ENCODE measurements around the gene CORO2B. TPM values are rescaled to one million over a fixed set of nuclear protein-coding genes. Genes with fewer than 3 reads are reported as not detected.

The CORO2B gene
- polyA plus RNA-seq, 1 of the 3 experiments (the other 2 are of a cell fraction) = 3.6 TPM

DNA sequence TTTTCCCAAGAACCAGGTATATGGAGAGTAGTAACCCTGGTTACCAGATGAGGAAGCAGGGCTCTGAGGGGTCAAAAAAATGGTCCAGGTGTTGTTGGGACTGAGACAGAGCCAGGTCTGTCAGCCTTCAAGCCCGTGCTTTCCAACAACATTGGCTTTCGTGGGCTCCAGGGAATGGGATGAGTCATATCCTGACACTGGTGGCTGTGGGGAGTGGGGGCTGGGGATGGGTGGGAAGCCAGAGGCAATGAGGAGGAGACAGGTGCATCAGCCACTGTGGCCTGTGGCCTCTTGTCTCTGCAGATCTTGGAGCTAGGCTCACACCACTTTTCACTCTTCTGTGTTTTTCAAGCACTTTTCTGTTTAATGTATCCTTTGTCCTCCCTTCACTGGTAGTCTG, 38.2 kb downstream of the CORO2B start:
- Histone ChIP-seq H3K4me3 (ENCODE audit: low read depth in 2 of 2, low read length in 1 of 2) (no peak overlapping the region), H3K4me1 (ENCODE audit: control insufficient read depth in 1 of 2, insufficient read depth in 2 of 2, low read depth in 1 of 2, low read length in 1 of 2) (peaks cover 6 to 25% of the 10 kb centered on the region in 2 experiments; a peak in 2 of 4 replicates), H3K4me2 (no peak overlapping the region), H3F3A (replicated peaks; ENCODE audit: insufficient read depth) (peaks cover 5% of the 10 kb centered on the region), H3K9me2 (no peaks in the 10 kb centered on the region), H2AFZ (ENCODE audit: low read depth) (no peak overlapping the region), H4K20me1 (ENCODE audit: insufficient read depth) (no peaks in the 10 kb centered on the region), H3K36me3 (replicated peaks in 1 of 2; ENCODE audit: control insufficient read depth in 1 of 2, insufficient read depth in 2 of 2, low read length in 1 of 2) (no peaks in the 10 kb centered on the region), H3K27me3 (ENCODE audit: insufficient read depth) (no peaks in the 10 kb centered on the region), H3K27ac (ENCODE audit: low read depth in 2 of 2, low read length in 1 of 2) (no peak overlapping the region), H3K79me2 (ENCODE audit: insufficient read depth) (no peaks in the 10 kb centered on the region), H3K9me3 (no peaks in the 10 kb centered on the region), H3K9ac (no peak overlapping the region)
- peak; percentile 27; the same call in 1 of the 2 replicates for TF ChIP-seq JUND (IDR thresholded peaks at IDR 0.05)
- no peak for TF ChIP-seq MXI1 (IDR thresholded peaks at IDR 0.05; ENCODE audit: low read depth, low read length)
- no peak for TF ChIP-seq RFX5 (IDR thresholded peaks at IDR 0.05; ENCODE audit: low read length)
- no peak for TF ChIP-seq GABPA (IDR thresholded peaks at IDR 0.05; ENCODE audit: low read depth)
- TF ChIP-seq, protein P1, sequence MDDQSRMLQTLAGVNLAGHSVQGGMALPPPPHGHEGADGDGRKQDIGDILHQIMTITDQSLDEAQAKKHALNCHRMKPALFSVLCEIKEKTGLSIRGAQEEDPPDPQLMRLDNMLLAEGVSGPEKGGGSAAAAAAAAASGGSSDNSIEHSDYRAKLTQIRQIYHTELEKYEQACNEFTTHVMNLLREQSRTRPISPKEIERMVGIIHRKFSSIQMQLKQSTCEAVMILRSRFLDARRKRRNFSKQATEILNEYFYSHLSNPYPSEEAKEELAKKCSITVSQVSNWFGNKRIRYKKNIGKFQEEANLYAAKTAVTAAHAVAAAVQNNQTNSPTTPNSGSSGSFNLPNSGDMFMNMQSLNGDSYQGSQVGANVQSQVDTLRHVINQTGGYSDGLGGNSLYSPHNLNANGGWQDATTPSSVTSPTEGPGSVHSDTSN (IDR thresholded peaks at IDR 0.05) = no peak
- peak; percentile 30; the same call in 1 of the 2 replicates for TF ChIP-seq FOSL2 (IDR thresholded peaks at IDR 0.05; ENCODE audit: borderline replicate concordance, low read depth)
- peak; percentile 10; the same call in 1 of the 2 replicates for TF ChIP-seq TCF12 (IDR thresholded peaks at IDR 0.05)
- ChIA-PET POLR2A (no interaction called here), CTCF (no interaction called here)
- 15% methylated on average over 2 of the region's 2 CpGs for WGBS (ENCODE audit: low lambda C conversion rate)
- DNase-seq = no peak

DNA sequence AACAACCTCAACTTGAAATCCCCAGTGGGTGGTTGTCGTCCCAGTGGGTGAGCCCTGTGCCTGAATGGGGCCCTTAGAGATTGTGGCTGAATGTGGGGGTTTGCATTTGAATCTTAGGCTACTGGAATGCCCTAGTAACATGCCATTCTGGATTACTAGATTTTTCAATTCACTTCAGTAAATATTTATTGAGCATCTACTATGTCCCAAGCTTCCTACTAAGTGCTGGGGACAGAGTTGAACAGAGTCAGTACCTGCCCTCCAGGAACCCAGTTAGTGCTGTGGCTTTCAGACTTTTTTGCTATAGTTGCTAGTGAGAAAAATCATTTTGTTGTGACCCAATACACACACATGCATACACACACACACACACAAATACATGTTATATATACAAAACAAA, 39.0 kb downstream of the CORO2B start:
- ChIA-PET CTCF (interaction anchor here (1.4 kb wide), 1 partner anchor 19 kb away, joined by 5 read pairs; no protein-coding TSS in a partner anchor), POLR2A (no interaction called here)
- H3K9me3 ChIP-seq = no peaks in the 10 kb centered on the region
- H3F3A ChIP-seq (replicated peaks; ENCODE audit: insufficient read depth) = peaks cover 5% of the 10 kb centered on the region
- no peaks in the 10 kb centered on the region for H3K79me2 ChIP-seq (ENCODE audit: insufficient read depth)
- TF ChIP-seq, protein P2, sequence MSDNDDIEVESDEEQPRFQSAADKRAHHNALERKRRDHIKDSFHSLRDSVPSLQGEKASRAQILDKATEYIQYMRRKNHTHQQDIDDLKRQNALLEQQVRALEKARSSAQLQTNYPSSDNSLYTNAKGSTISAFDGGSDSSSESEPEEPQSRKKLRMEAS (IDR thresholded peaks at IDR 0.05; ENCODE audit: low read depth) = no peak
- TF ChIP-seq CHD2 (IDR thresholded peaks at IDR 0.05; ENCODE audit: low read length, partially characterized antibody) = no peak
- TF ChIP-seq MXI1 (IDR thresholded peaks at IDR 0.05; ENCODE audit: low read depth, low read length) = no peak
- TF ChIP-seq SMC3 (IDR thresholded peaks at IDR 0.05; ENCODE audit: low read depth, low read length) = no peak
- TF ChIP-seq, protein P3, sequence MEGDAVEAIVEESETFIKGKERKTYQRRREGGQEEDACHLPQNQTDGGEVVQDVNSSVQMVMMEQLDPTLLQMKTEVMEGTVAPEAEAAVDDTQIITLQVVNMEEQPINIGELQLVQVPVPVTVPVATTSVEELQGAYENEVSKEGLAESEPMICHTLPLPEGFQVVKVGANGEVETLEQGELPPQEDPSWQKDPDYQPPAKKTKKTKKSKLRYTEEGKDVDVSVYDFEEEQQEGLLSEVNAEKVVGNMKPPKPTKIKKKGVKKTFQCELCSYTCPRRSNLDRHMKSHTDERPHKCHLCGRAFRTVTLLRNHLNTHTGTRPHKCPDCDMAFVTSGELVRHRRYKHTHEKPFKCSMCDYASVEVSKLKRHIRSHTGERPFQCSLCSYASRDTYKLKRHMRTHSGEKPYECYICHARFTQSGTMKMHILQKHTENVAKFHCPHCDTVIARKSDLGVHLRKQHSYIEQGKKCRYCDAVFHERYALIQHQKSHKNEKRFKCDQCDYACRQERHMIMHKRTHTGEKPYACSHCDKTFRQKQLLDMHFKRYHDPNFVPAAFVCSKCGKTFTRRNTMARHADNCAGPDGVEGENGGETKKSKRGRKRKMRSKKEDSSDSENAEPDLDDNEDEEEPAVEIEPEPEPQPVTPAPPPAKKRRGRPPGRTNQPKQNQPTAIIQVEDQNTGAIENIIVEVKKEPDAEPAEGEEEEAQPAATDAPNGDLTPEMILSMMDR (IDR thresholded peaks at IDR 0.05) = no peak
- H2AFZ ChIP-seq (ENCODE audit: low read depth) = no peak overlapping the region
- H4K20me1 ChIP-seq (ENCODE audit: insufficient read depth) = no peaks in the 10 kb centered on the region
- H3K27ac ChIP-seq (ENCODE audit: low read depth in 2 of 2, low read length in 1 of 2) = no peak overlapping the region
- H3K4me3 ChIP-seq (ENCODE audit: low read depth in 2 of 2, low read length in 1 of 2) = no peak overlapping the region
- H3K4me1 ChIP-seq (ENCODE audit: control insufficient read depth in 1 of 2, insufficient read depth in 2 of 2, low read depth in 1 of 2, low read length in 1 of 2) = peaks cover 6 to 25% of the 10 kb centered on the region in 2 experiments; a peak in 2 of 4 replicates
- H3K36me3 ChIP-seq (replicated peaks in 1 of 2; ENCODE audit: control insufficient read depth in 1 of 2, insufficient read depth in 2 of 2, low read length in 1 of 2) = no peaks in the 10 kb centered on the region
- no peak overlapping the region for H3K4me2 ChIP-seq
- no peak for DNase-seq
- no peaks in the 10 kb centered on the region for H3K9me2 ChIP-seq
- 100% methylated on average over 1 of the region's 1 CpG for WGBS (ENCODE audit: low lambda C conversion rate)
- no peak overlapping the region for H3K9ac ChIP-seq
- H3K27me3 ChIP-seq (ENCODE audit: insufficient read depth) = no peaks in the 10 kb centered on the region
